Calu3 (cell line): ENCODE data around the gene EXD3. TPM values are rescaled to one million over a fixed set of nuclear protein-coding genes. Genes with fewer than 3 reads are reported as not detected.

Experiments used
- BruUV-seq: library from RNA; stranded (reverse); fragments of 400-500 nt; replicated peaks from 2 replicates; lab custom pipeline; 2021; lab: Mats Ljungman, UMichigan
- CTCF ChIA-PET: fragments of 300-600 bp; sonication (Branson Sonifier 250); formaldehyde crosslinking; loops from one replicate; lab custom pipeline; 2022; ENCODE audit warnings: antibody characterized with exemption; lab: Charles Lee
- DNase-seq: peaks from one replicate; pipeline ENCODE4 v3.0.0; 2022
- H3K27ac Mint-ChIP-seq: one replicate; pipeline ENCODE4 v1.8.0; 2022; ENCODE audit warnings: mixed read lengths; ENCODE audit not compliant: unreplicated experiment
- H3K27me3 Mint-ChIP-seq: one replicate; pipeline ENCODE4 v1.8.0; 2022; ENCODE audit warnings: mixed read lengths; ENCODE audit not compliant: unreplicated experiment
- H3K36me3 Mint-ChIP-seq: one replicate; pipeline ENCODE4 v1.8.0; 2022; ENCODE audit warnings: mild to moderate bottlenecking, moderate library complexity, mixed read lengths; ENCODE audit not compliant: insufficient read depth, unreplicated experiment
- H3K4me1 Mint-ChIP-seq: one replicate; pipeline ENCODE4 v1.8.0; 2022; ENCODE audit warnings: mild to moderate bottlenecking, low read depth, mixed read lengths; ENCODE audit not compliant: unreplicated experiment
- H3K4me3 Mint-ChIP-seq: one replicate; pipeline ENCODE4 v1.8.0; 2022; ENCODE audit warnings: mild to moderate bottlenecking, low read depth, moderate library complexity, mixed read lengths; ENCODE audit not compliant: unreplicated experiment
- H3K9me3 Mint-ChIP-seq: one replicate; pipeline ENCODE4 v1.8.0; 2022; ENCODE audit warnings: low read depth, mixed read lengths; ENCODE audit not compliant: unreplicated experiment
- CTCF ChIP-seq: fragments of 200-600 bp; IDR thresholded peaks from one replicate; pipeline ENCODE4 v1.8.0; 2022; ENCODE audit warnings: antibody characterized with exemption; ENCODE audit not compliant: unreplicated experiment
- intact Hi-C: fragments of 100-400 bp; cut with micrococcal nuclease; formaldehyde crosslinking; loops from one replicate; pipeline ENCODE4 v1.10.0; 2022; ENCODE audit not compliant: unreplicated experiment
- total RNA-seq: library from RNA; stranded (reverse); gene quantifications from 2 replicates; pipeline ENCODE4 v1.2.3, GENCODE V29; 2022

EXD3 gene
- total RNA-seq, 1 experiment from 2014 or later = 13.2 TPM

GRCh38 chr9:137317021-137317717 lies 105.8 kb downstream of the EXD3 start:
- CTCF ChIA-PET = no interaction called here

DNA sequence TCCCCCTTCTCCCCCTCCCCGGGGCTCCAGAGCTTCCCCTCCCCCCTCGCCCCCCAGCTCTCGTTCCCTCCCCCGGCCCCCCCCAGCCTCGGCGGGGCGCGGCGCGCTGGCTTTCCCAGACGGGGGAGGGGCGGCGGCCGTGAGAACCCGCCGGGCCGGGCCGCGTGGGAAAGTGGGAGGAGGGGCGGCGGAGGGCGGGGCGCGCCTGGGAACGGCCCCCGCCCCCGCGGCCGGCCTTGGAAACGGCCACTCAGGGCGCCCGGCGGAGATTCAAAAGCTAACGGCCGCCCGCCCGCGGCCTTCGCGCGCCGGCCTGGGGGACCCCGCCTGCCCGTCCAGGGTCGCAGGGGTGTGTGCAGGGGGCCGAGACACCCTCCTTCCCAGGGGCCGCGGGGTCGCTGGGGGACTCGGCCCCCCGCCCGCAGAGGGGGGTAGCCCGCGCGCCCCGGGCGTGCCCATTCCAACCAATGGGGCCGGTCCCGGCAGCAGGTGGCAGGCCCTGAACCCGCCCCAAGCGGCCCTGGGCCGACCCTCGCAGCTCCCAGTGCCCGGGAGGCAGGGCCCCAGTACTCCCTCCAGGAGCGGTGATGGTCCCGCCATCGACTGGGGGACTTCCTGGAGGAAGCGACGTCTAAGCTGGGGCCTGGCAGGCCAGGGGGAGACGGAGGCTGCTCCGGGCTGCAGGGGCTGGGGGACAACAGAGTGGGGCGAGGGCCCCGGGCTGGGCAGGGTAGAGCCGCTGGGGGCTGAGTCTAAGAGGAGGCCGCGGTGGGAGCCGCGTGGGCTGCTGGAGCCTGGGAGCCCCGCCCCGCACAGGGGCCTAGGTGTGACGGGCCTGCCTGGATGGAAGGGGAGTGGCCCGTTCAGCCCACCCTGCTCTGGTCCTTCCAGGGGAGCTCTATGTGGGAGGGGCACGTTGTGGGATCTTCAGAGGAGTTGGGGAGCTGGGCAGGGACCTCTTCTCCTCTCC lies 106.7 kb downstream of the EXD3 start:
- TF ChIP-seq CTCF = no peak
- no peak overlapping the region for H3K27ac Mint-ChIP-seq
- H3K4me3 Mint-ChIP-seq = peak overlapping the region; percentile 50

More at GRCh38 chr9:137317021-137317717, 105.8 kb downstream of the EXD3 start:
- Mint-ChIP-seq H3K36me3 (peaks cover 4% of the 10 kb centered on the region), H3K4me1 (no peaks in the 10 kb centered on the region), H3K9me3 (no peaks in the 10 kb centered on the region), H3K4me3 (peak overlapping the region; percentile 50), H3K27ac (no peak overlapping the region), H3K27me3 (no peaks in the 10 kb centered on the region)
- TF ChIP-seq CTCF = no peak
- no peak for DNase-seq
- no TSS peak for BruUV-seq
- intact Hi-C loops = no loop called here

DNA sequence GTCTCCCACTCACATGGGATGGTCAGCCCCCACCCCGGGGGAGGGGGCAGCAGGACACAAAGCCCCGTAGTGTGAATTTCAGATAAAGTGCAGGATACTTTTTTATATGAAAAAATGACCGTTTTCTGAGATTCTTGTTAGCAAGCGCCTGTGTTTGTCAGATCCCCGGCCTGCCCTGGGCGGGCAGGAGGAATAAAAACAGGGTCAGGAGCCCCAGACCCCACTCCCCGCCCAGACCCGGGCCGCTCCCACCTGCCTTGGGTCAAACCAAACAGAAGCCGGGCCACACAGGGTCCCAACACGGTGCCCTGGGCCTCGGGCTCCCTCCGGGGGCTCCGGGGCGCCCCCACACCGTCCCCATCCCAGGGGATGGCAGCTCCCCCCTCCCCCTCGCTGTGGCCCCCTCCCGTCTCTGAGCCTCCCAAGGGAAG lies 107.4 kb downstream of the EXD3 start:
- no peak for TF ChIP-seq CTCF
- CTCF ChIA-PET = no interaction called here
- H3K27me3 Mint-ChIP-seq = no peaks in the 10 kb centered on the region
- no peaks in the 10 kb centered on the region for H3K4me1 Mint-ChIP-seq
- peaks cover 4% of the 10 kb centered on the region for H3K36me3 Mint-ChIP-seq
- H3K9me3 Mint-ChIP-seq = no peaks in the 10 kb centered on the region
- intact Hi-C loops = no loop called here
- H3K4me3 Mint-ChIP-seq = no peak overlapping the region
- no TSS peak for BruUV-seq
- no peak for DNase-seq
- no peak overlapping the region for H3K27ac Mint-ChIP-seq

More for the DNA sequence above, 106.7 kb downstream of the EXD3 start:
- CTCF ChIA-PET = no interaction called here
- Mint-ChIP-seq H3K9me3 (no peaks in the 10 kb centered on the region), H3K36me3 (peaks cover 4% of the 10 kb centered on the region), H3K4me1 (no peaks in the 10 kb centered on the region), H3K27me3 (no peaks in the 10 kb centered on the region)
- DNase-seq = peak; percentile 60
- BruUV-seq = no TSS peak
- intact Hi-C loops = no loop called here

DNA sequence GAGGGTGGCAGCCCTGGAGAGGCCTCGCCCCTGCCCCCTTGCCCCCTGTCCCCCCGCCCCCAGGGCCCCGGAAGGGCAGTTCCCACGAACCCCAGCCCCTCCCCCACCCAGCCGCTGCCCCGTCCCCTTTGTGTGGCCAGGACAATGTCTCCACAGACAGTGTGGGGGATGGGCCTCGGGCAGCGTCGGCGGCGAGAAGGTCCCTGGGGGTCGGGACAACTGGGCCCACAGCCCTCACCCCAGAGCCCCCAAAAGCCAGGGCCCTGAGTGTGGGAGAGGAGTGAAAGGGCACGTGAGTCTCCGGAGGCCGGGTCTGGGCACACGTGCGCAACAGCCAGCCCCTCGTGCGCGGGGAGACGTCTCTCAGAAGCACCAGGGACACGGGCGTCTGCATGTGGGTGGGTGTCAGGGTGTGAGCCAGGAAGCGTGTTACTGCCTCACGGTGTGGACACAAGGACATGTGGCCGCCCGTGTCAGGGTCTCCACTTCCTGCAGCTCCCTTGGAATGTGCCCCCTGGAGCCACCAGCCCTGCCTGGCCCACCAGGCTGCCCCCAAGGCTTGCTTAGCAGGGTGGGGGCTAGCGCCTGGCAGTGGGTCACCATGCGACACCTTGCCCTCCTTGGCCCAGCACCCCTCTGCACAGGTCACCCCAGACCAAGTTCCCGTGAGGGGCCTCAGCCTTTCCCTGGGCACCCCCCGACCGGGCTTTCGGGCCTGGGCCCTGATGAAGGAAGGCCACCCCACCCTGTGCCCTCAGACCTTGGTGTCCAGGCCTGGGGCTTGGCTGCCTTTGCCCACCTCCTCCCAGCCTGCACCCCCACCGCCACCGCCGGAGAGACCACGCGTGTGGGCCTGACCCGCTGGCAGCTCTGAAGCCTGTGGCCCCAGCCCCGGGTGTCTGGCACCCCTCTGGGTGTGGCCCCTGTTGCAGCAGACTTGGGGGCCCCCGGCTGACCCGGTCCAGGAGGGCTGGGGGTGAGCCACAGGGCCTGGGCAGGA lies 108.1 kb downstream of the EXD3 start:
- Mint-ChIP-seq H3K4me3 (no peak overlapping the region), H3K27ac (no peak overlapping the region), H3K4me1 (no peaks in the 10 kb centered on the region), H3K36me3 (peaks cover 4% of the 10 kb centered on the region), H3K9me3 (no peaks in the 10 kb centered on the region), H3K27me3 (no peaks in the 10 kb centered on the region)
- CTCF ChIA-PET = no interaction called here
- intact Hi-C loops = no loop called here
- no TSS peak for BruUV-seq
- DNase-seq = no peak
- no peak for TF ChIP-seq CTCF
